Peyer's patch (tissue), 4 donors: ENCODE results near the gene CEP83.

Experiments used
- POLR2A ChIP-seq, 2 donors: fragments of 450-650 bp; IDR thresholded peaks; one replicate each; pipeline ENCODE4 v1.5.1; 2017; ENCODE audit warnings: antibody characterized with exemption in 2 of 2, mild to moderate bottlenecking in 2 of 2, moderate library complexity in 2 of 2
- TF ChIP-seq, protein P1 (sequence below), 6 experiments: fragments of 450-650 bp in 4 of 6; fragments of 200-600 bp in 2 of 6; sonication (generic) in 1 of 6; IDR thresholded peaks; one replicate each; pipeline ENCODE4 v1.5.1; 2017 to 2019; ENCODE audit warnings: antibody characterized with exemption in 6 of 6, mild to moderate bottlenecking in 3 of 6, moderate library complexity in 1 of 6

DNA sequence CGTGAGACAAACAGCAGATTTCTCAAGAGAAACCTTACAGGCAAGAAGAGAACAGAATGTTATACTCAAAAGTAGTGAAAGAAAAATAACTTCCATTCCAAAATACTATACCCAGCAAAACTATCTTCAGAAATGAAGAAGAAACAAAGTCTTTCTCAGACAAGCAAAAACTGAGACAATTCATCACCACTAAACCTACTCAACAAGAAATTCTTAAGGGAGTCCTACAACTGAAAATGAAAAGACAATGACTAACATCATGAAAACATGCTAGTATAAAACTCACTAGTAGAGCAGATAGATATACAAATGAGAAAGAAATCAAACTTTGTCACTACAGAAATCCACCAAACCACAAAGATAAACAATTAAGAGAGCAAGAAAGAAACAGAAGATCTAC, 106.5 kb downstream of the CEP83 start:
- TF ChIP-seq, protein P1, sequence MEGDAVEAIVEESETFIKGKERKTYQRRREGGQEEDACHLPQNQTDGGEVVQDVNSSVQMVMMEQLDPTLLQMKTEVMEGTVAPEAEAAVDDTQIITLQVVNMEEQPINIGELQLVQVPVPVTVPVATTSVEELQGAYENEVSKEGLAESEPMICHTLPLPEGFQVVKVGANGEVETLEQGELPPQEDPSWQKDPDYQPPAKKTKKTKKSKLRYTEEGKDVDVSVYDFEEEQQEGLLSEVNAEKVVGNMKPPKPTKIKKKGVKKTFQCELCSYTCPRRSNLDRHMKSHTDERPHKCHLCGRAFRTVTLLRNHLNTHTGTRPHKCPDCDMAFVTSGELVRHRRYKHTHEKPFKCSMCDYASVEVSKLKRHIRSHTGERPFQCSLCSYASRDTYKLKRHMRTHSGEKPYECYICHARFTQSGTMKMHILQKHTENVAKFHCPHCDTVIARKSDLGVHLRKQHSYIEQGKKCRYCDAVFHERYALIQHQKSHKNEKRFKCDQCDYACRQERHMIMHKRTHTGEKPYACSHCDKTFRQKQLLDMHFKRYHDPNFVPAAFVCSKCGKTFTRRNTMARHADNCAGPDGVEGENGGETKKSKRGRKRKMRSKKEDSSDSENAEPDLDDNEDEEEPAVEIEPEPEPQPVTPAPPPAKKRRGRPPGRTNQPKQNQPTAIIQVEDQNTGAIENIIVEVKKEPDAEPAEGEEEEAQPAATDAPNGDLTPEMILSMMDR (IDR thresholded peaks at IDR 0.05) = no peak
- TF ChIP-seq POLR2A (IDR thresholded peaks at IDR 0.05) = no peak
